K562 (cell line): ENCODE data around the gene NTNG1. TPM values are rescaled to one million over a fixed set of nuclear protein-coding genes. Genes with fewer than 3 reads are reported as not detected.

Source experiments
- ATAC-seq: fragments of 200-7000 bp; cut with Tn5 transposase; 3 replicates; pipeline ENCODE4 v1.9.1; 2020; ENCODE audit warnings: moderate library complexity
- BruUV-seq: library from RNA; stranded (reverse); fragments of 400-500 nt; replicated peaks from 2 replicates; lab custom pipeline; 2021; lab: Mats Ljungman, UMichigan
- CTCF ChIA-PET: fragments of 300-600 bp; formaldehyde crosslinking; extraction: SDS; loops from one replicate; lab custom pipeline; 2021; ENCODE audit warnings: low intra/inter-chr PET ratio; lab: Yijun Ruan, JAX
- POLR2A ChIA-PET: fragments of 300-600, 350-650 bp; sonication (Branson Sonifier 250); formaldehyde crosslinking; extraction: SDS; loops from one replicate; lab custom pipeline; 2021; ENCODE audit warnings: antibody characterized with exemption, inconsistent platforms; lab: Yijun Ruan, JAX
- DNase-seq, 4 experiments: peaks; one replicate each; pipeline versions ENCODE4 v3.0.0 to v3.0.0-alpha.2; 2011 to 2018; ENCODE audit warnings: low spot score in 3 of 4, mixed read lengths in 3 of 4; ENCODE audit errors: extremely low read depth in 1 of 4
- FAIRE-seq: peaks from 2 replicates; lab custom pipeline; 2011; peaks lifted over from hg19 to GRCh38; lab: Jason Lieb, UNC
- H2AFZ ChIP-seq: 2 replicates; pipeline ENCODE4 v1.6.0; 2011; ENCODE audit warnings: low read depth, low read length, control low read depth, inconsistent platforms
- H3K27ac ChIP-seq: fragments of 200-600 bp; 3 replicates; pipeline ENCODE4 v1.8.0; 2011; ENCODE audit warnings: low read depth, mild to moderate bottlenecking, control low read depth, inconsistent platforms, low read length, moderate library complexity, mixed read lengths; ENCODE audit errors: extremely low read depth
- H3K27me3 ChIP-seq, 2 experiments: fragments of 300-600 bp in 1 of 2; 2 replicates in 1 of 2; 3 replicates in 1 of 2; pipeline versions ENCODE4 v1.6.0 to v1.8.0; 2011; ENCODE audit warnings: inconsistent platforms in 2 of 2, low read length in 2 of 2, mild to moderate bottlenecking in 1 of 2, mixed read lengths in 1 of 2, moderate library complexity in 1 of 2; ENCODE audit not compliant: control insufficient read depth in 2 of 2, insufficient read depth in 2 of 2
- H3K36me3 ChIP-seq: fragments of 300-600 bp; 3 replicates; pipeline ENCODE4 v1.8.0; 2011; ENCODE audit warnings: mild to moderate bottlenecking, low read length, inconsistent platforms; ENCODE audit not compliant: control insufficient read depth, insufficient read depth
- H3K4me1 ChIP-seq, 2 experiments: fragments of 200-600 bp in 1 of 2; replicated peaks in 1 of 2; 2 replicates in 1 of 2; 3 replicates in 1 of 2; pipeline versions ENCODE4 v1.5.1 to v1.8.0; 2011; ENCODE audit warnings: inconsistent platforms in 2 of 2, low read length in 2 of 2, mild to moderate bottlenecking in 1 of 2, mixed read lengths in 1 of 2, moderate library complexity in 1 of 2; ENCODE audit not compliant: control insufficient read depth in 2 of 2, insufficient read depth in 2 of 2
- H3K4me2 ChIP-seq: 2 replicates; pipeline ENCODE4 v1.6.1; 2011; ENCODE audit warnings: low read length, control low read depth, inconsistent platforms, mixed read lengths; ENCODE audit not compliant: insufficient read depth
- H3K4me3 ChIP-seq: fragments of 200-600 bp; sonication (generic), shearing (Covaris generic); 2 replicates; pipeline ENCODE4 v1.5.1; 2016; ENCODE audit warnings: control low read depth, inconsistent platforms
- H3K79me2 ChIP-seq: fragments of 200-600 bp; 3 replicates; pipeline ENCODE4 v1.8.0; 2011; ENCODE audit warnings: low read length, inconsistent platforms; ENCODE audit not compliant: control insufficient read depth, insufficient read depth
- H3K9ac ChIP-seq, 2 experiments: 2 replicates each; pipeline versions ENCODE4 v1.6.0 to v1.6.1; 2011; ENCODE audit warnings: low read depth in 2 of 2, low read length in 2 of 2, control low read depth in 1 of 2, inconsistent platforms in 1 of 2, mild to moderate bottlenecking in 1 of 2, mixed read lengths in 1 of 2; ENCODE audit not compliant: insufficient read depth in 1 of 2
- H3K9me1 ChIP-seq: one replicate; pipeline ENCODE4 v1.6.0; 2011; ENCODE audit warnings: inconsistent platforms, mild to moderate bottlenecking, low read length, moderate library complexity; ENCODE audit not compliant: control insufficient read depth, insufficient read depth
- H3K9me3 ChIP-seq: replicated peaks from 2 replicates; pipeline ENCODE4 v1.5.1; 2011; ENCODE audit warnings: low read depth, low read length, inconsistent platforms; ENCODE audit not compliant: control insufficient read depth, insufficient read depth
- H4K20me1 ChIP-seq: replicated peaks from 2 replicates; pipeline ENCODE4 v1.6.1; 2011; ENCODE audit warnings: low read length, inconsistent platforms, mixed read lengths; ENCODE audit not compliant: control insufficient read depth, insufficient read depth
- ATF7 ChIP-seq: fragments of 450-650 bp; IDR thresholded peaks from 2 replicates; pipeline ENCODE4 v1.7.1; 2014; ENCODE audit warnings: mild to moderate bottlenecking, moderate library complexity
- CBX3 ChIP-seq, 2 experiments: IDR thresholded peaks; 1 replicate in 1 of 2; 2 replicates in 1 of 2; pipeline ENCODE4 v1.6.1; 2012; ENCODE audit warnings: inconsistent platforms in 2 of 2, low read length in 2 of 2, borderline replicate concordance in 1 of 2, control low read depth in 1 of 2
- DDX20 ChIP-seq: fragments of 450-650 bp; IDR thresholded peaks from 2 replicates; pipeline ENCODE4 v1.6.1; 2016; ENCODE audit warnings: missing genetic modification characterization, low read depth, mild to moderate bottlenecking, missing compliant biosample characterization, moderate library complexity
- NR2C1 ChIP-seq, 2 experiments: fragments of 450-650 bp; IDR thresholded peaks; 2 replicates each; pipeline ENCODE4 v1.6.1; 2017; ENCODE audit warnings: mild to moderate bottlenecking in 2 of 2, antibody characterized with exemption in 1 of 2, inconsistent platforms in 1 of 2, missing compliant biosample characterization in 1 of 2, missing genetic modification characterization in 1 of 2
- PTBP1 ChIP-seq: fragments of 200-400 bp; formaldehyde crosslinking; IDR thresholded peaks from 2 replicates; pipeline ENCODE4 v1.6.1; 2017; ENCODE audit warnings: low read depth, low read length
- RAD51 ChIP-seq: fragments of 450-650 bp; IDR thresholded peaks from 2 replicates; pipeline ENCODE4 v1.7.1; 2016; ENCODE audit warnings: low read depth, mild to moderate bottlenecking, borderline replicate concordance
- TBL1XR1 ChIP-seq, 2 experiments: IDR thresholded peaks; 2 replicates each; pipeline ENCODE4 v1.6.1; 2012; ENCODE audit warnings: improper control_type of control experiment in 2 of 2, low read length in 2 of 2, mild to moderate bottlenecking in 1 of 2
- ZNF717 ChIP-seq: fragments of 250-450 bp; sonication (Bioruptor Pico); IDR thresholded peaks from 2 replicates; pipeline ENCODE4 v1.5.0; 2021
- WGBS: fragments of 100-300 bp; shearing (Covaris generic); methylation state at CpG from one replicate; pipeline ENCODE4 v1.1.6; 2016; ENCODE audit warnings: low coverage, mixed read lengths; ENCODE audit not compliant: insufficient coverage; ENCODE audit errors: missing lambda C conversion rate; 5-methylcytosine and 5-hydroxymethylcytosine counted together
- in situ Hi-C: fragments of 300-500 bp; cut with MboI; formaldehyde crosslinking; loops from 4 replicates; pipeline ENCODE4 v1.15.0; 2018; ENCODE audit warnings: inconsistent platforms, mixed read lengths
- intact Hi-C: fragments of 100-400 bp; cut with micrococcal nuclease; formaldehyde crosslinking; loops from 2 replicates; pipeline ENCODE4 v1.14.2; 2022
- polyA plus RNA-seq, 8 experiments: library from polyadenylated mRNA; depleted of rRNA in 4 of 8; stranded (reverse) in 5 of 8; unstranded in 3 of 8; fragments of >200 nt; fragmentation: Nextera tagmentation in 2 of 8; fragmentation: Illumina TruSeq in 1 of 8; extraction: Ambion mirVana in 2 of 8; extraction: Trizol in 1 of 8; gene quantifications; 2 replicates each; pipeline versions ENCODE4 v1.2.1 to v1.2.3, GENCODE V29; 2011 to 2014; ENCODE audit warnings: inconsistent platforms in 1 of 8, missing spikeins in 1 of 8
- total RNA-seq, 7 experiments: library from RNA; depleted of rRNA in 6 of 7; stranded (reverse); fragments of >200 nt in 6 of 7; fragmentation: Illumina TruSeq in 2 of 7; extraction: Trizol in 2 of 7; gene quantifications; 2 replicates each; pipeline versions ENCODE4 v1.2.1 to v1.2.3, GENCODE V29; 2011 to 2021; ENCODE audit warnings: low replicate concordance in 1 of 7
- TF ChIP-seq, protein P1 (sequence below): fragments of 250-450 bp; sonication (Bioruptor Pico); IDR thresholded peaks from 2 replicates; pipeline ENCODE4 v1.4.0; 2020; ENCODE audit warnings: mild to moderate bottlenecking, moderate library complexity, borderline replicate concordance
- TF ChIP-seq, protein P2 (sequence below): sonication (generic); formaldehyde crosslinking; IDR thresholded peaks from 2 replicates; pipeline ENCODE4 v1.8.0; 2022; ENCODE audit warnings: missing genetic modification reagents, mild to moderate bottlenecking, moderate library complexity, borderline replicate concordance
- TF ChIP-seq, protein P3 (sequence below): IDR thresholded peaks from 2 replicates; pipeline ENCODE4 v1.6.1; 2011; ENCODE audit warnings: borderline replicate concordance, low read depth, mild to moderate bottlenecking, moderate library complexity, low read length; ENCODE audit not compliant: insufficient read depth, poor library complexity, severe bottlenecking

Gene NTNG1
- total and polyA plus RNA-seq, 9 of the 15 experiments (the other 6 are each of a cell fraction or from before 2014, with no cell fraction given) = not detected

GRCh38 chr1:107443027-107443426 is 302.2 kb downstream of the NTNG1 start:
- no peak for FAIRE-seq
- CTCF ChIA-PET = no interaction called here
- no peak overlapping the region for H3K4me2 ChIP-seq

More at GRCh38 chr1:107443027-107443426, 302.2 kb downstream of the NTNG1 start:
- intact Hi-C loops = no loop called here
- no peaks in the 10 kb centered on the region for H3K9me1 ChIP-seq
- WGBS = 0% methylated on average over 5 of the region's 5 CpGs
- in situ Hi-C loops = no loop called here
- no peaks in the 10 kb centered on the region for H3K36me3 ChIP-seq
- no peak overlapping the region for H3K9ac ChIP-seq
- no peak overlapping the region for H3K27ac ChIP-seq
- TF ChIP-seq DDX20 (tag) (no peak), PTBP1 (no peak), NR2C1 (IDR thresholded peaks at IDR 0.05) (no peak), NR2C1 (tag; IDR thresholded peaks at IDR 0.05) (no peak), ATF7 (no peak), TBL1XR1 (IDR thresholded peaks at IDR 0.05; ENCODE audit: low read length in 2 of 2) (no peak), CBX3 (IDR thresholded peaks at IDR 0.05; ENCODE audit: borderline replicate concordance in 1 of 2, low read length in 2 of 2) (no peak), RAD51 (no peak), ZNF717 (no peak)
- TF ChIP-seq, protein P1, sequence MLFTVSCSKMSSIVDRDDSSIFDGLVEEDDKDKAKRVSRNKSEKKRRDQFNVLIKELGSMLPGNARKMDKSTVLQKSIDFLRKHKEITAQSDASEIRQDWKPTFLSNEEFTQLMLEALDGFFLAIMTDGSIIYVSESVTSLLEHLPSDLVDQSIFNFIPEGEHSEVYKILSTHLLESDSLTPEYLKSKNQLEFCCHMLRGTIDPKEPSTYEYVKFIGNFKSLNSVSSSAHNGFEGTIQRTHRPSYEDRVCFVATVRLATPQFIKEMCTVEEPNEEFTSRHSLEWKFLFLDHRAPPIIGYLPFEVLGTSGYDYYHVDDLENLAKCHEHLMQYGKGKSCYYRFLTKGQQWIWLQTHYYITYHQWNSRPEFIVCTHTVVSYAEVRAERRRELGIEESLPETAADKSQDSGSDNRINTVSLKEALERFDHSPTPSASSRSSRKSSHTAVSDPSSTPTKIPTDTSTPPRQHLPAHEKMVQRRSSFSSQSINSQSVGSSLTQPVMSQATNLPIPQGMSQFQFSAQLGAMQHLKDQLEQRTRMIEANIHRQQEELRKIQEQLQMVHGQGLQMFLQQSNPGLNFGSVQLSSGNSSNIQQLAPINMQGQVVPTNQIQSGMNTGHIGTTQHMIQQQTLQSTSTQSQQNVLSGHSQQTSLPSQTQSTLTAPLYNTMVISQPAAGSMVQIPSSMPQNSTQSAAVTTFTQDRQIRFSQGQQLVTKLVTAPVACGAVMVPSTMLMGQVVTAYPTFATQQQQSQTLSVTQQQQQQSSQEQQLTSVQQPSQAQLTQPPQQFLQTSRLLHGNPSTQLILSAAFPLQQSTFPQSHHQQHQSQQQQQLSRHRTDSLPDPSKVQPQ = no peak
- TF ChIP-seq, protein P2, sequence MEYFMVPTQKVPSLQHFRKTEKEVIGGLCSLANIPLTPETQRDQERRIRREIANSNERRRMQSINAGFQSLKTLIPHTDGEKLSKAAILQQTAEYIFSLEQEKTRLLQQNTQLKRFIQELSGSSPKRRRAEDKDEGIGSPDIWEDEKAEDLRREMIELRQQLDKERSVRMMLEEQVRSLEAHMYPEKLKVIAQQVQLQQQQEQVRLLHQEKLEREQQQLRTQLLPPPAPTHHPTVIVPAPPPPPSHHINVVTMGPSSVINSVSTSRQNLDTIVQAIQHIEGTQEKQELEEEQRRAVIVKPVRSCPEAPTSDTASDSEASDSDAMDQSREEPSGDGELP = no peak
- TF ChIP-seq, protein P3, sequence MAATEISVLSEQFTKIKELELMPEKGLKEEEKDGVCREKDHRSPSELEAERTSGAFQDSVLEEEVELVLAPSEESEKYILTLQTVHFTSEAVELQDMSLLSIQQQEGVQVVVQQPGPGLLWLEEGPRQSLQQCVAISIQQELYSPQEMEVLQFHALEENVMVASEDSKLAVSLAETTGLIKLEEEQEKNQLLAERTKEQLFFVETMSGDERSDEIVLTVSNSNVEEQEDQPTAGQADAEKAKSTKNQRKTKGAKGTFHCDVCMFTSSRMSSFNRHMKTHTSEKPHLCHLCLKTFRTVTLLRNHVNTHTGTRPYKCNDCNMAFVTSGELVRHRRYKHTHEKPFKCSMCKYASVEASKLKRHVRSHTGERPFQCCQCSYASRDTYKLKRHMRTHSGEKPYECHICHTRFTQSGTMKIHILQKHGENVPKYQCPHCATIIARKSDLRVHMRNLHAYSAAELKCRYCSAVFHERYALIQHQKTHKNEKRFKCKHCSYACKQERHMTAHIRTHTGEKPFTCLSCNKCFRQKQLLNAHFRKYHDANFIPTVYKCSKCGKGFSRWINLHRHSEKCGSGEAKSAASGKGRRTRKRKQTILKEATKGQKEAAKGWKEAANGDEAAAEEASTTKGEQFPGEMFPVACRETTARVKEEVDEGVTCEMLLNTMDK = no peak
- H4K20me1 ChIP-seq = no peaks in the 10 kb centered on the region
- ATAC-seq (no peak), DNase-seq (no peak)
- H2AFZ ChIP-seq = no peak overlapping the region
- POLR2A ChIA-PET = no interaction called here
- H3K79me2 ChIP-seq = no peaks in the 10 kb centered on the region
- no peaks in the 10 kb centered on the region for H3K9me3 ChIP-seq
- no TSS peak for BruUV-seq
- no peaks in the 10 kb centered on the region for H3K4me1 ChIP-seq
- H3K4me3 ChIP-seq = no peak overlapping the region
- no peaks in the 10 kb centered on the region; a peak in 1 of 5 replicates for H3K27me3 ChIP-seq
